HCT116 (cell line): Measurements from ENCODE around the gene ABHD17C.

Source experiments
- CEBPB ChIP-seq: IDR thresholded peaks from 2 replicates; pipeline ENCODE4 v1.6.1; 2012; ENCODE audit warnings: low read depth
- ELF1 ChIP-seq: IDR thresholded peaks from 2 replicates; pipeline ENCODE4 v1.6.1; 2012; ENCODE audit warnings: low read depth, borderline replicate concordance
- EZH2 ChIP-seq: fragments of 200-600 bp; sonication (generic); IDR thresholded peaks from 2 replicates; pipeline ENCODE4 v1.6.1; 2017; ENCODE audit warnings: antibody characterized with exemption, mixed run types
- POLR2A ChIP-seq: IDR thresholded peaks from 2 replicates; pipeline ENCODE4 v1.7.0; 2011; ENCODE audit warnings: borderline replicate concordance; ENCODE audit not compliant: insufficient read depth, insufficient read length; ENCODE audit errors: extremely low read depth
- POLR2AphosphoS5 ChIP-seq: IDR thresholded peaks from 2 replicates; pipeline ENCODE4 v1.6.1; 2011; ENCODE audit warnings: mild to moderate bottlenecking, low read depth, low read length, moderate library complexity
- SP1 ChIP-seq: IDR thresholded peaks from 2 replicates; pipeline ENCODE4 v1.6.1; 2012; ENCODE audit warnings: low read depth
- SRF ChIP-seq: IDR thresholded peaks from 2 replicates; pipeline ENCODE4 v1.6.1; 2012; ENCODE audit warnings: low read depth
- TCF7L2 ChIP-seq: IDR thresholded peaks from 2 replicates; pipeline ENCODE4 v1.7.0; 2011; ENCODE audit warnings: borderline replicate concordance, inconsistent platforms; ENCODE audit not compliant: insufficient read depth, insufficient read length; ENCODE audit errors: extremely low read depth
- TF ChIP-seq, protein P1 (sequence below), 3 experiments: fragments of 200-600 bp in 1 of 3; sonication (generic) in 1 of 3; IDR thresholded peaks in 2 of 3; conservative IDR thresholded peaks in 1 of 3; 2 replicates each; pipeline ENCODE4 v1.5.1; 2012 to 2017; ENCODE audit warnings: low read depth in 2 of 3, low read length in 2 of 3, antibody characterized with exemption in 1 of 3, borderline replicate concordance in 1 of 3, control low read depth in 1 of 3, mild to moderate bottlenecking in 1 of 3, mixed read lengths in 1 of 3, mixed run types in 1 of 3, moderate library complexity in 1 of 3; ENCODE audit not compliant: insufficient read depth in 1 of 3
- TF ChIP-seq, protein P2 (sequence below): IDR thresholded peaks from 2 replicates; pipeline ENCODE4 v1.6.1; 2012

DNA sequence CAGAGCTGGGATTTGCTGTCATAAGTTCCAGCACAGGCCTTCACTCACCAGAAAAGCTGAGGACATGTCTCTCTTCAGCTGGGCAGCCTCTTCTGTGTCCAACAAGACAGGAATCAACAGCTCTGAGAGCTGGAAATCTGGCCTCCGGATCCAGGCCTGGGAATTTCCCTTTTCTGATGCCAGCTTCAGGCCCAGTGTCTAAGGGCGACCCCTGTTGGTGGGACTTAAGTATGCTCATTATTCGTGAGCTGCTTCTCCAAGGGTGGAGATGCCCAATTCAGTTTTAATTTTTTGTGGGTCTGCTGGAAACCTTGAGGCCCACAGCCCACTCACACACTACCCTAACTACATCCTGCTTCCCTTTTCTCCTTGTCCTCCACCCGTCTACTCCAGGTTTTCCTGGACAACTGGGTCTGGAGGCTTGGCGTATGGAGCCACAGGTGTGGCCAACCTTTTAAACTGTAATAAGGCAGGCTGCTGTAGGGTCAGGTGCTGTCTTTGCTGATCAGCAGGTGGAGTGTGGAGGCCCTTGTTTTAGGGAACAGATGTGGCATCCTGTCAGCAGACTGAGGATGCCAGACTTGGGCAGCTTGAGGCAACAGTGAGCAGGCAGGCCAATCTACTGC, 81.4 kb downstream of the ABHD17C start:
- TF ChIP-seq POLR2A = no peak
- TF ChIP-seq EZH2 = no peak
- TF ChIP-seq POLR2AphosphoS5 = no peak
- TF ChIP-seq, protein P1, sequence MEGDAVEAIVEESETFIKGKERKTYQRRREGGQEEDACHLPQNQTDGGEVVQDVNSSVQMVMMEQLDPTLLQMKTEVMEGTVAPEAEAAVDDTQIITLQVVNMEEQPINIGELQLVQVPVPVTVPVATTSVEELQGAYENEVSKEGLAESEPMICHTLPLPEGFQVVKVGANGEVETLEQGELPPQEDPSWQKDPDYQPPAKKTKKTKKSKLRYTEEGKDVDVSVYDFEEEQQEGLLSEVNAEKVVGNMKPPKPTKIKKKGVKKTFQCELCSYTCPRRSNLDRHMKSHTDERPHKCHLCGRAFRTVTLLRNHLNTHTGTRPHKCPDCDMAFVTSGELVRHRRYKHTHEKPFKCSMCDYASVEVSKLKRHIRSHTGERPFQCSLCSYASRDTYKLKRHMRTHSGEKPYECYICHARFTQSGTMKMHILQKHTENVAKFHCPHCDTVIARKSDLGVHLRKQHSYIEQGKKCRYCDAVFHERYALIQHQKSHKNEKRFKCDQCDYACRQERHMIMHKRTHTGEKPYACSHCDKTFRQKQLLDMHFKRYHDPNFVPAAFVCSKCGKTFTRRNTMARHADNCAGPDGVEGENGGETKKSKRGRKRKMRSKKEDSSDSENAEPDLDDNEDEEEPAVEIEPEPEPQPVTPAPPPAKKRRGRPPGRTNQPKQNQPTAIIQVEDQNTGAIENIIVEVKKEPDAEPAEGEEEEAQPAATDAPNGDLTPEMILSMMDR (IDR thresholded peaks at IDR 0.05 in 2 of 3, conservative IDR thresholded peaks at IDR 0.05 in 1 of 3; ENCODE audit: borderline replicate concordance in 1 of 3, insufficient read depth in 1 of 3, low read depth in 2 of 3, low read length in 2 of 3) = peak; percentile 74 to 94 (median 90)
- no peak for TF ChIP-seq ELF1
- TF ChIP-seq CEBPB = no peak
- TF ChIP-seq SRF = no peak
- TF ChIP-seq, protein P2, sequence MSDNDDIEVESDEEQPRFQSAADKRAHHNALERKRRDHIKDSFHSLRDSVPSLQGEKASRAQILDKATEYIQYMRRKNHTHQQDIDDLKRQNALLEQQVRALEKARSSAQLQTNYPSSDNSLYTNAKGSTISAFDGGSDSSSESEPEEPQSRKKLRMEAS = no peak
- TF ChIP-seq TCF7L2 = no peak
- TF ChIP-seq SP1 = no peak
